CD4-positive, alpha-beta memory T cell (primary cell): Measurements from ENCODE around the gene SMTNL1. TPM values are rescaled to one million over a fixed set of nuclear protein-coding genes. Genes with fewer than 3 reads are reported as not detected.

ENCODE experiments used
- CTCF ChIA-PET: fragments of 350-600 bp; sonication (Branson Sonifier 250); formaldehyde crosslinking; loops from one replicate; lab custom pipeline; 2021; ENCODE audit warnings: inconsistent platforms; ENCODE audit not compliant: partially characterized antibody; lab: Charles Lee
- POLR2A ChIA-PET: fragments of 350-600 bp; sonication (Branson Sonifier 250); formaldehyde crosslinking; loops from one replicate; lab custom pipeline; 2021; ENCODE audit not compliant: partially characterized antibody; lab: Charles Lee
- DNase-seq, 5 donors: peaks; one replicate each; pipeline versions ENCODE4 v3.0.0 to v3.0.0-alpha.2; 2020 to 2022; ENCODE audit warnings: mixed read lengths in 1 of 5
- H3K27ac ChIP-seq: one replicate; pipeline ENCODE4 v1.7.0; 2013; ENCODE audit warnings: low read depth, low read length
- H3K27me3 ChIP-seq: 2 replicates; pipeline ENCODE4 v1.7.0; 2013; ENCODE audit warnings: mild to moderate bottlenecking, low read length, moderate library complexity; ENCODE audit not compliant: insufficient read depth
- H3K36me3 ChIP-seq: 2 replicates; pipeline ENCODE4 v1.7.0; 2013; ENCODE audit warnings: mild to moderate bottlenecking, low read length, moderate library complexity; ENCODE audit not compliant: insufficient read depth
- H3K4me1 ChIP-seq: 2 replicates; pipeline ENCODE4 v1.7.0; 2013; ENCODE audit warnings: mild to moderate bottlenecking, low read length, moderate library complexity; ENCODE audit not compliant: insufficient read depth
- H3K4me3 ChIP-seq, 2 donors: one replicate each; pipeline ENCODE4 v1.7.0; 2013; ENCODE audit warnings: low read length in 2 of 2, mild to moderate bottlenecking in 1 of 2
- H3K9me3 ChIP-seq, 2 donors: one replicate each; pipeline ENCODE4 v1.7.0; 2013; ENCODE audit warnings: low read length in 2 of 2, control low read depth in 1 of 2; ENCODE audit not compliant: control insufficient read depth in 1 of 2
- H3K27ac Mint-ChIP-seq, 7 donors: one replicate each; pipeline ENCODE4 v1.8.0; 2020 to 2021; ENCODE audit warnings: mixed read lengths in 7 of 7, mild to moderate bottlenecking in 6 of 7, inconsistent platforms in 3 of 7, moderate library complexity in 3 of 7
- H3K27me3 Mint-ChIP-seq, 2 donors: one replicate each; pipeline ENCODE4 v1.8.0; 2020 to 2021; ENCODE audit warnings: mixed read lengths in 2 of 2
- H3K36me3 Mint-ChIP-seq, 2 donors: one replicate each; pipeline ENCODE4 v1.8.0; 2020 to 2021; ENCODE audit warnings: mixed read lengths in 2 of 2, inconsistent platforms in 1 of 2, mild to moderate bottlenecking in 1 of 2
- H3K4me1 Mint-ChIP-seq, 4 donors: one replicate each; pipeline ENCODE4 v1.8.0; 2020 to 2021; ENCODE audit warnings: mixed read lengths in 4 of 4, mild to moderate bottlenecking in 1 of 4
- H3K4me3 Mint-ChIP-seq, 8 donors: one replicate each; pipeline ENCODE4 v1.8.0; 2020 to 2021; ENCODE audit warnings: mixed read lengths in 8 of 8, mild to moderate bottlenecking in 7 of 8, moderate library complexity in 6 of 8, inconsistent platforms in 3 of 8
- H3K9me3 Mint-ChIP-seq, 8 donors: one replicate each; pipeline ENCODE4 v1.8.0; 2020 to 2021; ENCODE audit warnings: mixed read lengths in 8 of 8, mild to moderate bottlenecking in 5 of 8, inconsistent platforms in 3 of 8, moderate library complexity in 1 of 8
- intact Hi-C: fragments of 100-400 bp; cut with micrococcal nuclease; formaldehyde crosslinking; loops from one replicate; pipeline ENCODE4 v1.15.1; 2023
- polyA plus RNA-seq, 2 donors: library from polyadenylated mRNA; unstranded; fragments of 300-500 nt; fragmentation: Illumina TruSeq; gene quantifications; one replicate each; pipeline ENCODE4 v1.2.3, GENCODE V29; 2021
- total RNA-seq, 2 experiments: library from RNA; stranded (reverse); gene quantifications; one replicate each; pipeline ENCODE4 v1.2.3, GENCODE V29; 2021

Gene SMTNL1
- total and polyA plus RNA-seq, 4 experiments from 2014 or later = 0.55 TPM; not detected in 3

DNA sequence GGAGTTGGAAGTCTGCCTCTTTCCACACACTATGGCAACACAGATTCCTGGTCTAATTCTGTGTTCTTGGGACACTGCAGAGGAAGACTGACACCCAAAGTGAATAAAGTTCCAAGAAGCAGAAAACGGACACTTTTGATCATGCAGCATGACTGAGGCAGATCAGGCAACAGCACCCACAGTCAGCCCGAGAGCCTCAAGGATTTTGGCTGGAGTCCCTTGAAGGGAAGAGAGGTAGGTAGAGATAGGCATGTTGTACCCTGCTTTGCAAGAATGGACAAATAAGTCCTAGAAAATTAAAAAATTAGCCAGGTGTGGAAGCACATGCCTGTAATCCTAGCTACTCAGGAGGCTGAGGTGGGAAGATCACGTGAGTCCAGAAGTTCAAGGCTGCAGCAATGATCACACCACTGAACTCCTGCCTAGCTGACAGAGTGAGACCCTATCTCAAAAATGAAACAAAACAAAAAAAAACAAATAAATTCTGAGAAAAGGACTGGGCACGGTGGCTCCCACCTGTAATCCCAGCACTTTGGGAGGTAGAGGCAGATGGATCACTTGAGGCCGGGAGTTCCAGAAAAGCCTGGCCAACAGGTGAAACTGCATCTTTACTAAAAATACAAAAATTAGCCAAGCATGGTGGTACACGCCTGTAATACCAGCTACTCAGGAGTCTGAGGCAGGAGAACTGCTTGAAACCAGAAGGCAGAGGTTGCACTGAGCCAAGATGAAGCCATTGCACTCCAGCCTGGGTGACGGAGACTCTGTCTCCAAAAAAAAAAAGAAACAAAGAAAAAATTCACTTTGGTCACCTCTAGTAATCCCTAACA, 28.8 kb upstream of the SMTNL1 start:
- Mint-ChIP-seq H3K4me1 (peaks cover 14 to 26% (median 18%) of the 10 kb centered on the region in 4 donors), H3K27ac (no peak overlapping the region), H3K9me3 (no peaks in the 10 kb centered on the region), H3K27me3 (no peaks in the 10 kb centered on the region), H3K36me3 (peaks cover 3 to 11% of the 10 kb centered on the region in 2 donors), H3K4me3 (no peak overlapping the region)
- CTCF ChIA-PET = interaction anchor here (1.4 to 6.2 kb wide), 3 partner anchors 16 to 132 kb away, joined by 3 to 73 read pairs (median 27); no protein-coding TSS in a partner anchor
- H3K27ac ChIP-seq = no peak overlapping the region
- DNase-seq = no peak
- H3K36me3 ChIP-seq = no peaks in the 10 kb centered on the region
- intact Hi-C loops = no loop called here
- peaks cover 9% of the 10 kb centered on the region for H3K4me1 ChIP-seq
- no peaks in the 10 kb centered on the region for H3K27me3 ChIP-seq
- no peaks in the 10 kb centered on the region for H3K9me3 ChIP-seq
- POLR2A ChIA-PET = interaction anchor here (0.6 kb wide), 1 partner anchor 59 kb away, joined by 4 read pairs; no protein-coding TSS in a partner anchor
- H3K4me3 ChIP-seq = no peak overlapping the region

DNA sequence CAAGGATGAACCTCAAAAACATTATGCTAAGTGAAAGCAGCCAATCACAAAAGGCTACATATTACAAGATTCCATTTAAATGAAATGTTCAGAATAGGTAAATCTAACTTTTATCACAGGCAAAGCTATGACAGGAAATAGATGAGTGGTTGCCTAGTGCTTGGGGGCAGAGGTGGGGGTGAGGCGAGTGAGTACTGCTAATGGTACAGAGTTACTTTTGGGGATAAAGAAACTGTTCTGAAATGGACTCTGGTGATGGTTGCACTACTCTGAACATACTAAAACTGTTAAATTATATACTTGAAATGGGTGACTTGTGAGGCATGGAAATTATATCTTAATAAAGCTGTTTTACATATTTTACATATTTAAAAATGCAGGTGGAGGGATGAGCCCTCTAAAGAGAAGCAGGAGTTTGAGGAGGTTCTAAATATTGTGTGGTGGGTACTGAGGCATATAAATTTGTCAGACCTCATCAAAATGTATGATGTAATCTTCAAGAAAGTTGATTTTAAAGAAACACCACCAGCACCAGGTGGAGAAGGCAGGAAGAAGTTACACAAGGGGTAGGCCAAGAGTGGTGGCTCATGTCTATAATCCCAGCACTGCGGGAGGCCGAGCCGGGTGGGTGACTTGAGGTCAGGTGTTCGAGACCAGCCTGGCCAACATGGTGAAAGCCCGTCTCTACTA, 25.5 kb upstream of the SMTNL1 start:
- DNase-seq = no peak
- Histone ChIP-seq H3K27me3 (no peaks in the 10 kb centered on the region), H3K36me3 (no peaks in the 10 kb centered on the region), H3K27ac (no peak overlapping the region), H3K4me1 (peaks cover 22% of the 10 kb centered on the region), H3K9me3 (no peaks in the 10 kb centered on the region), H3K4me3 (no peak overlapping the region)
- Mint-ChIP-seq H3K4me3 (peak overlapping the region in 1 of 8 donors; percentile 26), H3K9me3 (no peaks in the 10 kb centered on the region), H3K27me3 (no peaks in the 10 kb centered on the region), H3K4me1 (peaks cover 22 to 37% (median 27%) of the 10 kb centered on the region in 4 donors), H3K36me3 (peaks cover 0 to 8% of the 10 kb centered on the region in 2 donors), H3K27ac (peak overlapping the region in 6 of 7 donors; percentile 7 to 72 (median 28))
- POLR2A ChIA-PET = no interaction called here
- intact Hi-C loops = no loop called here
- CTCF ChIA-PET = interaction anchor here (0.8 to 2.1 kb wide), 4 partner anchors 10 to 18 kb away, joined by 5 to 24 read pairs (median 8); no protein-coding TSS in a partner anchor

- Mint-ChIP-seq H3K9me3 (no peaks in the 10 kb centered on the region), H3K4me1 (peaks cover 20 to 37% (median 27%) of the 10 kb centered on the region in 4 donors), H3K27me3 (no peaks in the 10 kb centered on the region), H3K27ac (peak overlapping the region; percentile 17 to 78 (median 37)), H3K36me3 (peaks cover 0 to 8% of the 10 kb centered on the region in 2 donors), H3K4me3 (peak overlapping the region in 6 of 8 donors; percentile 37 to 97 (median 79))
- intact Hi-C loops = no loop called here
- Histone ChIP-seq H3K27ac (no peak overlapping the region), H3K9me3 (no peaks in the 10 kb centered on the region), H3K27me3 (no peaks in the 10 kb centered on the region), H3K36me3 (no peaks in the 10 kb centered on the region), H3K4me3 (no peak overlapping the region), H3K4me1 (peaks cover 22% of the 10 kb centered on the region)
- ChIA-PET POLR2A (no interaction called here), CTCF (interaction anchor here (1.5 to 25.5 kb wide), 4 partner anchors 14 to 229 kb away, joined by 4 to 848 read pairs (median 78); partner anchors contain the start of gene SELENOH)
- DNase-seq = no peak
Measured at GRCh38 chr11:57512646-57513451, 24.5 kb upstream of the SMTNL1 start.

DNA sequence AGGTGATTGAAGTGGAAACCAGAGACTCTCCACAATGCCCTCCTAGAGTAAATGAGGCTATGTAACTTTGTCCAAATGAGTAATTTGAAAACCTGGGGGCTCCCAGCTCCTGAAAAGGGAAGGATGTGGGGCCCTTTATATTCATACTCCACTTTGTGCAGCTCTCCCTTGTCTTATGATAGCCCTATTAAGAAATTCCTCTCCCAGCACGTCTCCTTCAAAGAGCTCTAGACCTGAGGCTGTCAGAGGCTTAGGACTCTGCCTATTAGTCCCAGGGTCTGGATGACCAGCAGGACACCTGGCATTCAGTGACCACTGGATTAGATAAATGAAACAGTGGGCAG, 24.0 kb upstream of the SMTNL1 start:
- H3K36me3 Mint-ChIP-seq = peaks cover 0 to 8% of the 10 kb centered on the region in 2 donors
- Histone ChIP-seq H3K27ac (no peak overlapping the region), H3K27me3 (no peaks in the 10 kb centered on the region), H3K36me3 (no peaks in the 10 kb centered on the region), H3K9me3 (no peaks in the 10 kb centered on the region), H3K4me3 (no peak overlapping the region), H3K4me1 (peaks cover 22% of the 10 kb centered on the region)
- POLR2A ChIA-PET = interaction anchor here (2.5 to 3.7 kb wide), 3 partner anchors 14 to 228 kb away, joined by 9 to 23 read pairs (median 22); partner anchors contain the start of genes SELENOH and TIMM10
- peak overlapping the region; percentile 73 to 99 (median 80) for H3K4me3 Mint-ChIP-seq
- CTCF ChIA-PET = interaction anchor here (1.5 to 25.5 kb wide), 4 partner anchors 14 to 228 kb away, joined by 4 to 848 read pairs (median 78); partner anchors contain the start of gene SELENOH
- intact Hi-C loops = no loop called here
- peaks cover 18 to 37% (median 27%) of the 10 kb centered on the region in 4 donors for H3K4me1 Mint-ChIP-seq
- no peaks in the 10 kb centered on the region for H3K27me3 Mint-ChIP-seq
- no peaks in the 10 kb centered on the region for H3K9me3 Mint-ChIP-seq
- no peak for DNase-seq
- H3K27ac Mint-ChIP-seq = peak overlapping the region; percentile 29 to 85 (median 74)

GRCh38 chr11:57513911-57514537, 23.4 kb upstream of the SMTNL1 start:
- DNase-seq = peak in 3 of 5 donors; percentile 22 to 26 (median 24)
- peaks cover 22% of the 10 kb centered on the region for H3K4me1 ChIP-seq
- Mint-ChIP-seq H3K27me3 (no peaks in the 10 kb centered on the region), H3K4me3 (peak overlapping the region; percentile 97 to 99 (median 98)), H3K4me1 (peaks cover 18 to 37% (median 27%) of the 10 kb centered on the region in 4 donors), H3K27ac (peak overlapping the region; percentile 52 to 95 (median 78)), H3K9me3 (no peaks in the 10 kb centered on the region), H3K36me3 (peaks cover 0 to 8% of the 10 kb centered on the region in 2 donors)
- H3K27ac ChIP-seq = peak overlapping the region; percentile 43
- POLR2A ChIA-PET = interaction anchor here (0.9 to 3.7 kb wide), 9 partner anchors 12 to 228 kb away, joined by 3 to 23 read pairs (median 7); partner anchors contain the start of genes SELENOH, SSRP1, TIMM10 and TNKS1BP1
- H3K27me3 ChIP-seq = no peaks in the 10 kb centered on the region
- CTCF ChIA-PET = interaction anchor here (1.1 to 25.5 kb wide), 8 partner anchors 9 to 228 kb away, joined by 4 to 848 read pairs (median 4); partner anchors contain the start of gene SELENOH
- peak overlapping the region; percentile 69 to 84 for H3K4me3 ChIP-seq
- H3K36me3 ChIP-seq = no peaks in the 10 kb centered on the region
- intact Hi-C loops = loop anchor here (1.0 kb wide), 1 partner anchor 13 kb away; no protein-coding TSS in a partner anchor
- H3K9me3 ChIP-seq = no peaks in the 10 kb centered on the region
